ENCODE results near the gene FAM200C.

FAM200C gene

GRCh38 chr5:160421625-160422258 lies 21.9 kb upstream of the FAM200C start, which contains the start of gene PTTG1:
Gene PTTG1 (plus strand): TSS chr5:160421855. CDS start chr5:160422313, 458 bp downstream.
- peak within 1 kb of the TSS; percentile 68 for H3K4me3 ChIP-seq (ENCODE audit: low read depth, low read length)
- peak; percentile 99 for DNase-seq (ENCODE audit: low read depth, low spot score)
- in situ Hi-C loops (cut with HindIII; ENCODE audit: low sequenced_read_pairs), result no loop called here
- no peak for TF ChIP-seq CTCF (IDR thresholded peaks at IDR 0.05; ENCODE audit: low read depth, low read length)

- no peak overlapping the region for H3K4me3 ChIP-seq (ENCODE audit: low read depth, low read length)
- no peak for DNase-seq (ENCODE audit: low read depth, low spot score)
- in situ Hi-C loops (cut with HindIII; ENCODE audit: low sequenced_read_pairs), result no loop called here
- no peak for TF ChIP-seq CTCF (IDR thresholded peaks at IDR 0.05; ENCODE audit: low read depth, low read length)
Observed at GRCh38 chr5:160420331-160420610, 20.4 kb upstream of the FAM200C start.

- in situ Hi-C loops (cut with HindIII; ENCODE audit: low sequenced_read_pairs), result no loop called here
- no peak for DNase-seq (ENCODE audit: low read depth, low spot score)
- TF ChIP-seq CTCF (IDR thresholded peaks at IDR 0.05; ENCODE audit: low read depth, low read length), result no peak
- H3K4me3 ChIP-seq (ENCODE audit: low read depth, low read length), result peak overlapping the region; percentile 64
Observed at GRCh38 chr5:160419458-160420330, 19.8 kb upstream of the FAM200C start.

- peak; percentile 98 for DNase-seq (ENCODE audit: low read depth, low spot score)
- no peak for TF ChIP-seq CTCF (IDR thresholded peaks at IDR 0.05; ENCODE audit: low read depth, low read length)
- peak within 1 kb of the TSS; percentile 64 for H3K4me3 ChIP-seq (ENCODE audit: low read depth, low read length)
- in situ Hi-C loops (cut with HindIII; ENCODE audit: low sequenced_read_pairs), result no loop called here
Observed at GRCh38 chr5:160418561-160419457, 19.0 kb upstream of the FAM200C start, which contains the start of gene SLU7. Gene SLU7 (minus strand): TSS chr5:160419081. CDS start chr5:160415294, 3,787 bp downstream.

- peak overlapping the region; percentile 57 for H3K4me3 ChIP-seq (ENCODE audit: low read depth, low read length)
- in situ Hi-C loops (cut with HindIII; ENCODE audit: low sequenced_read_pairs), result no loop called here
- DNase-seq (ENCODE audit: low read depth, low spot score), result peak; percentile 37
- no peak for TF ChIP-seq CTCF (IDR thresholded peaks at IDR 0.05; ENCODE audit: low read depth, low read length)
Observed at GRCh38 chr5:160398806-160399205, 1.0 kb downstream of the FAM200C start.

GRCh38 chr5:160397492-160397891 lies 2.4 kb downstream of the FAM200C start:
- no peak for TF ChIP-seq CTCF (IDR thresholded peaks at IDR 0.05; ENCODE audit: low read depth, low read length)
- no peak overlapping the region for H3K4me3 ChIP-seq (ENCODE audit: low read depth, low read length)
- in situ Hi-C loops (cut with HindIII; ENCODE audit: low sequenced_read_pairs), result no loop called here
- no peak for DNase-seq (ENCODE audit: low read depth, low spot score)
